Amniotic stem cell (primary cell): ENCODE measurements around the gene PLEKHN1.
A peak's percentile ranks its signal among the peaks of the same experiment; 100 is the strongest.
"Not testable (repeated sequence)": the region's sequence is repeated elsewhere in the genome, so short reads cannot be mapped to it uniquely, and the experiment has no call there.

Source experiments
- DNase-seq: peaks from one replicate; lab custom pipeline; 2025; lab: John Stamatoyannopoulos, UW

The PLEKHN1 gene

DNA sequence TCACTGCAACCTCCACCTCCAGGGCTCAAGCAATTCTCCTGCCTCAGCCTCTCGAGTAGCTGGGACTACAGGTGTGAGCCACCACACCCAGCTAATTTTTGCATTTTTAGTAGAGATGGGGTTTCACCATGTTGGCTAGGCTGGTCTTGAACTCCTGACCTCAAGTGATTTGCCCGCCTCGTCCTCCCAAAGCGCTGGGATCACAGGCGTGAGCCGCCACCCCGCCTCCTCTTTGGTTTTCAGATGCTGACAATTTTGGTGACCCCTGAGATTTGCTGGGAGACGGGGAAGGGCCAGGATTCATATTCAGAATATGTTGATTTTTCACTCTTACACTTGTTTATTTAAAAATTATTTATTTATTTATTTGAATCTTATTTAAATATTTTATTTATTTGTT is 43.8 kb downstream of the PLEKHN1 start:
- DNase-seq = not testable (repeated sequence)

DNA sequence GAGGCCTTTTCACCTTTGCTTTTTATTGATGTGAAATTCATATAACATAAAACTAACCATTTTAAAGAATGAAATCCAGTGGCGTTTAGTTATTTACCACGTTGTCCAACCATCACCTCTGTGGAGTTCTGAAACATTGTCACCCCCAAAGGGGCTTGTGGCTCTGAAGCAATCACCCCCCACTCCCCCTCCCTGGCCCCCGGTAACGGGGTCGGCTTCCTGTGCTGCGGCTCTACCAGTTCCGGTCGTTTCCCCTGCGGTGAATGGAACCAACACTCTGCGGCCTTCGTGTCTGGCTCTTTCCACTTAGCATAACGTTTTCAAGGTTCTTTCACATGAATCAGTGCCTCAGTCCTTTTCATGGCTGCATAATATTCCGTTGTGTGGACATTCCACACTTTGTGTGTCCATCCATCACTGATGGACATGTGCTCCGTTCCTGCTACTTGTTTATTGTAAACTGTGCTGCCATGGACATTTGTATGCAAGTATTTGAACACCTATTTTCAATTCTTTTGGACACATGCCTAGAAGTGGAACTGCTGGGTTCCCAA is 45.2 kb downstream of the PLEKHN1 start:
- DNase-seq = no peak

DNA sequence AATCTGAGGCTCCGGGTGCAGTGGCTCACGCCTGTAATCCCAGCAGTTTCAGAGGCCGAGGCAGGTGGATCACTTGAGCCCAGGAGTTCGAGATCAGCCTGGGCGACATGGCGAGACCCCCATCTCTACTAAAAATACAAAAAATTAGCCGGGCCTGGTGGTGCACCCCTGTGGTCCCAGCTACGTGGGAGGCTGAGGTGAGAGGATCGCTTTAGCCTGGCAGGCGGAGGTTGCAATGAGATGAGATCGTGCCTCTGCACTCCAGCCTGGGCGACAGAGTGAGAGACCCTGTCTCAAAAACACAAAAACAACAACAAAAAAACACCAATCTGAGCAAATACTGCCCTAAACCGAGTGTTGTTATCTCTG is 46.4 kb downstream of the PLEKHN1 start:
- not testable (repeated sequence) for DNase-seq

DNA sequence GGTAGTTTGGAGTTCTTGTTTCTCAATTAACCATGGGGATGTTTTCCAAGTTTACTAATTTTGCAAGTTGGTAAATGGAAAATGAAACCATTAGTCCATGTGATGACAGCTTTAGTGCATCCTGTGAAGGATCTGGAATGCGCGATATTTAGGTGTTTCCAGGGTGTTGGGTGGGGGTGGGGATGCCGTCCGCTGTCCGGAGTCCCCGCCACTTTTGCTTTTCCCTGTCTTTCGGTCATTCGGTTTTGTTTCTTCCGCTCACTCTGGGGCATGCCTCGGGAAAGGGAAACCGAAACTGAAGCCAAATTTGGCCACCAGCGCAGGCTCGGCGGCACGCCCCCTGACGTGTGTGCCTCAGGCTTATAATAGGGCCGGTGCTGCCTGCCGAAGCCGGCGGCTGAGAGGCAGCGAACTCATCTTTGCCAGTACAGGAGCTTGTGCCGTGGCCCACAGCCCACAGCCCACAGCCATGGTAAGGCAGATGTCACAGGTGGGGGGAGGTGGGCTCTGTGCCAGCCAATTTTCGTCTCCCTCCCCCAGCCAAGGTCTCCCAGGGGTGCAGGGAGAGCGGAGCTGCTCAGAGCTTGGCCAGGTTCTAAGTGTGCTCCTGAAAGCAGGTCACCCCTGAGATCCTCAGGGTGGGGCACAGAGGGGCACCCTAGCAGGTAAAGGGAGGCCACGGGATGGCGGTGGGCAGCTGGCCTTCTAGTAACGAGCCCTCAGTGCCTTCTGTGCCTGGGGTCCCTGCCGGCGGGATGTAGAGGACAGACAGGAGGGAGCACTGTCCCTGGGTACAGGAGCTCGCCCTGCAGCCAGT is 47.0 kb downstream of the PLEKHN1 start, which contains the start of gene ISG15:
Gene ISG15 (plus strand): TSS at position 393 of the 817 bp plus-strand sequence. CDS start 77 bp downstream, at position 470.
- peak; percentile 77 for DNase-seq

DNA sequence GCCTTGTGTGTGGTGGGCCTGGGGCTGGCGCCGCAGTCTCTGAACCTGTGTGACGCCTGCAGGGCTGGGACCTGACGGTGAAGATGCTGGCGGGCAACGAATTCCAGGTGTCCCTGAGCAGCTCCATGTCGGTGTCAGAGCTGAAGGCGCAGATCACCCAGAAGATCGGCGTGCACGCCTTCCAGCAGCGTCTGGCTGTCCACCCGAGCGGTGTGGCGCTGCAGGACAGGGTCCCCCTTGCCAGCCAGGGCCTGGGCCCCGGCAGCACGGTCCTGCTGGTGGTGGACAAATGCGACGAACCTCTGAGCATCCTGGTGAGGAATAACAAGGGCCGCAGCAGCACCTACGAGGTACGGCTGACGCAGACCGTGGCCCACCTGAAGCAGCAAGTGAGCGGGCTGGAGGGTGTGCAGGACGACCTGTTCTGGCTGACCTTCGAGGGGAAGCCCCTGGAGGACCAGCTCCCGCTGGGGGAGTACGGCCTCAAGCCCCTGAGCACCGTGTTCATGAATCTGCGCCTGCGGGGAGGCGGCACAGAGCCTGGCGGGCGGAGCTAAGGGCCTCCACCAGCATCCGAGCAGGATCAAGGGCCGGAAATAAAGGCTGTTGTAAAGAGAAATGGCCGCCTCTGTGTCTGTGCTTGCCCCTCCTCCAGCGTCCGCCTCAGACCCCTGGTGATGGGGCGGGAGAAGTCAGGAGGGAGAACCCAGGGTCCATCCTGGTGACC is 47.8 kb downstream of the PLEKHN1 start:
- DNase-seq = no peak

DNA sequence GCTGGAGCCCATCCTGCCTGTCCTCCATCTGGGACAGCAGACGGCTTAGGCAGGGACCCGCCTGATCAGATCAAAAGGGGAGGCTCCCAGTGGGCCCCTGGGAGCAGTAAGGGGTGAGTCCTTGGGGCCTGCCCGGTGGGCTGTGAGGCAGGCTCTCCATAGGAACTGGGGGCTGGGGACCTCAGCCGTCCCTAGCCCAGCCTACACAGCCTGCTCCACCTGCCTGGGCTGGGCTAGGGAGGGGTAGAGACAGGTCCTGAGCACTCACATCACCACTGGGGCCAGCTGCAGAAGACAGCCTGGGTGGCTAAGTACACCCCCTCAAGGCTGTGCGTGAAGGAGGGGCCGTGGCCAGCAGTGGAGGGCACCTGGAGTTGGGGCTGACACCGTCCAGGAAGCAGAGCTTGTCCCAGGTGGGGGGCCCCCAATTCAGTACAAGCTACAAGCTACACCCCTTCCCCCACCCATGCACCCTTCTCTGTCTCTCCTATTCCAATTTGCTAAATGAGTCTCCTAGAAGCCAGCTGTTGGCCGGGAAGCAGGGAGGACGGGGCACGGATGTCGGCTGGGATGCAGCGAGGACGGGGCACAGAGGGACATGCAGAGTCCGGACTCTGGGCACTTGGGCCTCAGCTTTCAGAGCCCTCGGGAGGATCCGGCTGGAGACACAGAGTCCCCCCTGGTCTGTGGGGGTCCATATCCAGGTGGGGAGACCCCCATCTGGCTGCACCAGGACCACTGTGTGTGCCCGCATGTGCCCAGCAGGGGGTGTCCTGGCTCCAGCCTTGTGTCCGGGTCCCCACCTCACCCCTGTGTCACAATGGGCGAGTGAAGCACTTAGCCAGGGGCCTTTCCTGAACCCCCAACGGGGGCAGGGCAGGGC is 48.8 kb downstream of the PLEKHN1 start:
- DNase-seq = no peak

DNA sequence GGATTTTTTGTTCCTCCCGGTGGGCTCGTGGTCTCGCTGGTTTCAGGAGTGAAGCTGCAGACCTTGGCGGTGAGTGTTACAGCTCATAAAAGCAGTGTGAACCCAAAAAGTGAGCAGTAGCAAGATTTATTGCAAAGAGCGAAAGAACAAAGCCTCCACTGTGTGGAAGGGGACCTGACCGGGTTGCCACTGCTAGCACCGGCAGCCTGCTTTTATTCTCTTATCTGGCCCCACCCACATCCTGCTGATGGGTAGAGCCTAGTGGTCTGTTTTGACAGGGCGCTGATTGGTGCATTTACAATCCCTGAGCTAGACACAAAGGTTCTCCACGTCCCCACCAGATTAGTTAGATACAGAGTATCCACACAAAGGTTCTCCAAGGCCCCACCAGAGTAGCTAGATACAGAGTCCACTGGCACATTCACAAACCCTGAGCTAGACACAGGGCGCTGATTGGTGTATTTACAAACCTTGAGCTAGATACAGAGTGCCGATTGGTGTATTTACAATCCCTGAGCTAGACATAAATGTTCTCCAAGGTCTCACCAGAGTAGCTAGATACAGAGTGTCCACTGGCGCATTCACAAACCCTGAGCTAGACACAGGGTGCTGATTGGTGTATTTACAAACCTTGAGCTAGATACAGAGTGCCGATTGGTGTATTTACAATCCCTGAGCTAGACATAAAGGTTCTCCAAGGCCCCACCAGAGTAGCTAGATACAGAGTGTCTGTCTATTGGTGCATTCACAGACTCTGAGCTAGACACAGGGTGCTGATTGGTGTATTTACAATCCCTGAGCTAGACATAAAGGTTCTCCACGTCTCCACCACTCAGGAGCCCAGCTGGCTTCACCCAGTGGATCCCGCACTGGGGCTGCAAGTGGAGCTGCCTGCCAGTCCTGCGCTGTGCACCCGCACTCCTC is 51.4 kb downstream of the PLEKHN1 start:
- not testable (repeated sequence) for DNase-seq

DNA sequence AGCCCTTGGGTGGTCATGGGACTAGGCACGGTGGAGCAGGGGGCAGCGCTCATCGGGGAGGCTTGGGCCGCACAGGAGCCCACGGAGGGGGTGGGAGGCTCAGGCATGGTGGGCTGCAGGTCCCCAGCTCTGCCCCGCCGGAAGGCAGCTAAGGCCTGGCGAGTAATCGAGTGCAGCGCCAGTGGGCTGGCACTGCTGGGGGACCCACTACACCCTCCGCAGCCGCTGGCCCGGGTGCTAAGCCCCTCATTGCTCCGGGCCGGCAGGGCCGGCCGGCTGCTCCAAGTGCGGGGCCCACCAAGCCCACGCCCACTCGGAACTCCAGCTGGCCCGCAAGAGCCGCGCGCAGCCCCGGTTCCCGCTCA is 52.0 kb downstream of the PLEKHN1 start:
- not testable (repeated sequence) for DNase-seq

DNA sequence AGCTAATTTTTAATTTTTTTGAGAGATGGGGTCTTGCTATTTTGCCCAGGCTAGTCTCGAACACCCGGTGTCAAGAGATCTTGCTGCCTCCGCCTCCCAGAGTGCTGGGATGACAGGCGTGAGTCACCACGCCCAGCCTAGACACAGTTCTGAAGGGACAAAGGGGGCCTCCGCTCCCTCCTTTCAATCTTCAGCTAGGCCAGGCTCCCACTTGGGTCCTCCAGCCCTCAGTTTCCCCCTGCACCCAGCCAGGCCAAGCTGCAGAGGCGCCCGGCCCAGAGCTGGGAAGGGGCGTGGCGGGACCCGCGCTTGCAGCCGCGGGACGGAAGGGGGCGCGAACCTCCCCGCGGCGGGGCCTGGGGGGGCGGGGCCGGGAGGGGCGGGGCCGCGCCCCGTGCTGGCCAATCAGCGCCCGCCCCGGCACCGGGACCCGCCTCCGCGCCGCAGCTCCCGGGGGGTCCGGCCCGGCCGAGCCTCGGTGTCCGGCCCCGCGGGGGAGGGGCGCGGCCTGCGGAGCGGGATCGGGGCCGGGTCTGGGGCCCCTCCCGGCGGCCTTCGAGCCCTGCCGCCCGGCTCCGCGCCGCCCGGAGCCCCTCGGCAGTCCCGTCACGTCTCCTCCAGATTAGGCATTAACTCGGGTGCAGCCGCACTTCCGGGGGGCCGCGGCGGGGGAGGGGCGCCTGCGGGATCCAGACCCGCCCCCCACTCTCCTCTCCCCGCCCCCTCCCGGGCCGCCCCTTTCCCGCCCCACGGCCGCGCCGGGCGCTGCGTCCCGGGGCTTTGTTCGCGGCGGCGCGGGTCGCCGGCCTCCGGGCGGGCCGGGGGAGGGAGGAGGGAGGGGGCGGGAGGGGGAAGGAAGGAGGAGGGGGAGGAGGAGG is 53.1 kb downstream of the PLEKHN1 start:
- DNase-seq = peak; percentile 69

DNA sequence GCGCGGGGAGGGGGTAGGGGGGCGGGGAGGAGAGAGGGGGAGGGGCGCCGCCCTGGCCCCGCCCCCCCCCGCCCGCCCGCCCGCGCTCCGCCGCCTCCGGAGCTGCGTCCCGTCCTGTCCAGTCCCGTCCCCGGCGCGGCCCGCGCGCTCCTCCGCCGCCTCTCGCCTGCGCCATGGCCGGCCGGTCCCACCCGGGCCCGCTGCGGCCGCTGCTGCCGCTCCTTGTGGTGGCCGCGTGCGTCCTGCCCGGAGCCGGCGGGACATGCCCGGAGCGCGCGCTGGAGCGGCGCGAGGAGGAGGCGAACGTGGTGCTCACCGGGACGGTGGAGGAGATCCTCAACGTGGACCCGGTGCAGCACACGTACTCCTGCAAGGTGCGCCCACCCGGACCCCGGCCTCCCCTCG is 53.7 kb downstream of the PLEKHN1 start, which contains the start of gene AGRN:
Gene AGRN (plus strand): TSS at position 121 of the 405 bp plus-strand sequence. CDS start 53 bp downstream, at position 174.
- no peak for DNase-seq

DNA sequence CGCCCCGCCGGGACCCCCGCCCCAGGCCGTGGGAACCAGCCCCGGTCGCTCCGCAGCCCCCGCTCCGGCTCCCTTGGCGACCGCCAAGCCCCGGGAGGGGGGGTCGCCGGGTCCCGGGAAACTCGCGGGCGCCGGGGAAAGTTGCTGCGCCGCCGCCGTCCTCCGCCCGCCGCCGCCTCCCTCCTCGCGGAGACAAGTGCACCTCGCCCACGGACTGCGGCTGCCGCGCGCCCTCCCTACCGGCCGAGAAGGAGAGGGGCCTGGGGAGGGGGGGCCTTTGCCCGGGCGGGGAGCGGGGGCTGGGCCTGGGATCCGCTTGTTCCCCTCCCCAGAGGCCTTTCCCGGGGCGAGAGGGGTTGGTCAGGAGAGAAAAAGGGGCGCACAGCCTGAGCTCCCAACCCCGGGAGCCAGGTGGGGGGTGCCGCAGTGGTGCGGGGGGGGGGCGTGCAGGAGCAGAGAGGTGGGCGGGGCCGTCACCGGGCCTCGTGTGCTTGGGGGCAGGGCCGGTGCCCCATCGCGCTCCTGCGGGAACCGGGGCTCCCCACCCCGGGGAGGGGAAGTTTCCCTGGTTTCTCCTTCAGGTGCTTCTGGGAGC is 54.2 kb downstream of the PLEKHN1 start:
- no peak for DNase-seq

DNA sequence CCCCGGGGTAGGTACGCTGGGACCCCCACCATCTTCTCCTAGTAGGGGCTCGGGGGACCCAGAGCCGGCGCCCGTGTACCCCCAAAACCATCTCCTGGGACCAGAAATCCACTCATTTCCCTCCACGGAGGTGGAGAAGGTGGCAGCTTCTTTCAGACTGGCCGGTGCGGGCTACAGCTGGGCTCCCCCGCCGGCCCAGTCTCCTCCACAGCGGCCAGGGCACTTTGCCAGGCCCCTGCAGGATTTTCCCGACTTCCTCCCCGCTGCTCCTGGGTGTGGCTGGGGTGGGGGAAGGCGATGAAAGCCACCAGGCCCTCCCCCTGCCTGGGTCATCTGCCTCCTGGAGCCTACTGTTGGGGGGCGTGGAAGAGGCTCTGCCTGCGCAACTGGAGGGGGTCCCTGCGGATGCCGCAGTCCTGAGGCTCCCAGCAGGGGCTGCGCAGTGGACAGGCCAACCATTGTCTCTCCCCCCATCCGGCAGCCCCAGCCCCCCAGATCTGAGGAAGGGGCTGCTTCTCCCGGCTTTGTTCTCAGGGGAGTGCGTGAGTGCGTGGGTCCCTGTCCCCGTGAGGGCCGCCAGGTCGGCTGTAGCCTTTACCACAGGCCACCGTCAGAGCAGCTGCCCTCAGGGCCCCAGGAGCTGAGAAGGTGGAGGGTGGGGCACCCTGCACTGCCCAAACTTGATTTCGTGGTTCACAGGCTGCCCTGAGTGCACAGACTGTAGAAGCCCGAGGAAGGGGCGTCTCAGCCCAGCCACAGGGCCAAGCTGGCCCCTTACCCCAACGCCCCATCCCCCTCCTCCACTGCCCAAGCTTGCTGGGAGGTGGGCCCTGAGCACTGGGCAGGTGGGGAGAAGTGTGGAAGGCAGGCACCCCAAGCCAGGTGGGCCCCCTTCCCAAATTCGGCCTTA is 55.0 kb downstream of the PLEKHN1 start:
- peak; percentile 30 for DNase-seq

DNA sequence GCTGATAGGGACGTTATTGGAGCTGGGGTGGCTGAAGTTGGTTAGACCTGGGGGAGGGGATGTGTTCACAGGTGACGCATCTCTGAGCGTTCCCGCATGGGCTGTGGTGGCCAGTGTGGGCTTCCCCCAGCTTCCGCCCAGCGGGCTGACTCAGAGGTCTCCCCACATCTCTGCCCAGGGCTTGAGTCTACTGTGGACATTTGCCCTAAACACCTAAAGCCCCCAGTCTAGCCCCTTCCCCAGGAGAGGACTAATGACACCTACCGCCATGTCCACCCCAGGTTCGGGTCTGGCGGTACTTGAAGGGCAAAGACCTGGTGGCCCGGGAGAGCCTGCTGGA is 55.6 kb downstream of the PLEKHN1 start:
- no peak for DNase-seq

DNA sequence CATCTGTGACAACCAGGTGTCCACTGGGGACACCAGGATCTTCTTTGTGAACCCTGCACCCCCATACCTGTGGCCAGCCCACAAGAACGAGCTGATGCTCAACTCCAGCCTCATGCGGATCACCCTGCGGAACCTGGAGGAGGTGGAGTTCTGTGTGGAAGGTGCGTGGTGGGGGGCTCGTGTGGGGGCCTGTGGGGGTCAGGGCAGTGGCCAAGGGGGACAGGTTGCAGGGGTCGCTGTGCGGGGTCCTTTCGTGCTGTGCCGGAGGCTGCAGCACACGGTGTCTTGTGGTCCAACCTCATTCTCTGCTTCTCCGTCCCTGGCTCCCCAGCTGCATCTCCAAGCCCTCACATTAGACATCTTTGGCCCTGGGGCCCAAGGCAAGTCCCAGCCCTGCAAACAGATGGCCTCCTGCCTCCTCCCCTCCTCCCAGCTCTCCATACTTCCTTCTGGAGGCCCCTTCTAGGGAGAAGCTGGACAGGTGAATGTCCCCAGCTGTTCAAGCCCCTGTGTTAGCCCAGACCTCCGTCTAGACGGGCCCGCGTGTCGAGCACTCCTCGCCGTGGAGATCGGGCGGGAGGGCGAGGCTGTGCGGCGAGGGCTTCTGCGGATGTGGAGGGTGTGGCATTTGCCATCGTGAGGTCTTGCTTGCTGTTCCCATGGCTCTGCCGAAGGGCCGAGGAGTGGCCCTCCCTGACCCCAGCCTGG is 56.2 kb downstream of the PLEKHN1 start:
- DNase-seq = no peak

DNA sequence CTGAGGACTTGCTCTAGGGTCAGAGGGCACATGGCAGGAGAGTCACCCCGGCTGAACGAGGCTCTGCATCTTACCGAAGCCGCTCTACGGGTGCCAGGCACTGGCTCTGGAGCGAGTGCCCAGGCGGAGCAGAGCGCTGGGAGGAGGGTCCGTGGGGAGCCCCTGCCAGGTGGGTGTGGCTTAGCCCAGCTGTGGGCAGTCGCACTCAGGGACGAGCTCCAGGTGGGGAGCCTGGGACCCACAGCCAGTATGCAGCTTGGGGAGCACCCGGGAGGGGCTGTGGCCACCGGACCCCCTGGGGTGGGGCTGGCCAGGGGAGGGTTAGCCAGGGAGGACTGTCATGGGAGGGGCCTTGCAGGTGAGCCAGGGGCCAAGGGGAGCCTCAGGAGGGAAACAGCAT is 57.4 kb downstream of the PLEKHN1 start:
- no peak for DNase-seq

DNA sequence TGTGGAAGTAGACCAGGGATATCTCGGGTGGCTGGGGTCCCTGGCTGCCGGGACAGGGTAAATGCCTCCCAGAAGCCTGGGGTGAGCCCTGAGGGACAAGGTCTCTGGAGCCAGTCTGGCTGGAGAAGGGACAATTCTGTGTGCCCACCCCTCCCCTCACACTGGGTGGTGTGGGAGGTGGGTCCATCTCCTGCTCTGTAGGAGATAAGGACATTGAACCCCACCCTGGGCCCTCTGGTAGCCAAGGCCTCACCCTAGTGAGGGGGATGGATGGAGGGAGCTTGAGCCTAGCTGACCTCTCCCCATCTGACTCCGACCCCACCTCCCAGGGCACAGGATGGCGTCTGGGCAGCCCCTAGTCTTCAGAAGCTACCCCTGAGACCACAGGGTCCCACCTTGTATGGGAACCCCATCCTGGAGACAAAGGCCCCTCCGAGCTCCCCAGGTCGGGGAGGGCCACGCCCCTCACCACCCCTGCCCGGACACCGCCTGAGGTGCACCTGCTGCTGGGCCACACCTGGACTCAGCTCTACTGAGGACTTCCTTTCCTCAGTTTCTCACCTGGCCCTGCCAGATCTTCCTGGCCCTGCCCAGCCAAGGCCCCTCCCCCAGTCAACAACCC is 58.0 kb downstream of the PLEKHN1 start:
- no peak for DNase-seq
